IPS DF 4.7 (cell line): ENCODE measurements around the gene THAP6.

Experiments used
- DNase-seq: peaks from one replicate; pipeline ENCODE4 v3.0.0-alpha.2; 2013; ENCODE audit warnings: low spot score; ENCODE audit errors: extremely low read depth

Gene THAP6

DNA sequence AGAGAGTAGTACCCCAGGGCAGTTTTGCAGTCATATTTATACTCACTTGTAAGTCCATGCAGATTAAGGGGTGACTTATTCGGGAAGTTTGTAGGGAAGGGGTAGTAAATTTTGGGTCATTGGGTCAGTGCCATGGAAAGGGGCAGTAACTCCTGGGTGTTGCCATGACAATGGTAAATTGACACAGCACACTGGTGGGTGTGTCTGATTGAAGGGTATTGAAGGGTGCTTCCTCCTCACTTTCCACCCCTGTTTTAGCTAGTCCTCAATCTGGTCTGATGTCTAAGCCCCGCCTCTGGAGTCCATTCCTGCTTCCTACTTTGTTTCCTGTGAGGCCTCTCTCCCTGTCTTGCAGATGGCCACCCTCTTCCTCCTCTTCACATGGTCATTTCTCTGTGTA, 53.5 kb downstream of the THAP6 start:
- DNase-seq, result no peak
